Astrocyte of the spinal cord (primary cell): ENCODE results near the gene TRUB2.
A peak's percentile ranks its signal among the peaks of the same experiment; 100 is the strongest.
"Not testable (repeated sequence)": the region's sequence is repeated elsewhere in the genome, so short reads cannot be mapped to it uniquely, and the experiment has no call there.

Source experiments
- DNase-seq: peaks from one replicate; pipeline ENCODE4 v3.0.0; 2011; ENCODE audit warnings: low read depth, low spot score
- H3K4me3 ChIP-seq: 2 replicates; pipeline ENCODE4 v1.5.1; 2011; ENCODE audit warnings: low read depth, mild to moderate bottlenecking, low read length, moderate library complexity
- CTCF ChIP-seq: IDR thresholded peaks from 2 replicates; pipeline ENCODE4 v1.5.1; 2012; ENCODE audit warnings: low read depth, mild to moderate bottlenecking, low read length, inconsistent platforms
- in situ Hi-C: cut with HindIII; loops from 2 replicates; pipeline ENCODE4 v1.10.0; 2017; ENCODE audit warnings: low sequenced_read_pairs

TRUB2 gene

GRCh38 chr9:128280084-128280622, 42.1 kb downstream of the TRUB2 start:
- no peak overlapping the region for H3K4me3 ChIP-seq
- no peak for TF ChIP-seq CTCF
- no peak for DNase-seq
- in situ Hi-C loops, result no loop called here

- DNase-seq, in situ Hi-C loops, H3K4me3 ChIP-seq: not testable (repeated sequence)
These were observed 42.9 kb downstream of the TRUB2 start for GRCh38 chr9:128279088-128280073.

- in situ Hi-C loops, result no loop called here
- peak; percentile 25 for DNase-seq
- TF ChIP-seq CTCF, result no peak
- peak overlapping the region; percentile 92 for H3K4me3 ChIP-seq
These were observed 45.5 kb downstream of the TRUB2 start for GRCh38 chr9:128276574-128277270.

- peak; percentile 99 for DNase-seq
- in situ Hi-C loops, result no loop called here
- peak within 1 kb of the TSS; percentile 92 for H3K4me3 ChIP-seq
These were observed 46.2 kb downstream of the TRUB2 start, which contains the start of gene SWI5 for GRCh38 chr9:128276008-128276573. Gene SWI5 (plus strand): TSS chr9:128276276.

GRCh38 chr9:128275198-128276007, 46.8 kb downstream of the TRUB2 start, which contains the start of gene GOLGA2:
Gene GOLGA2 (minus strand): TSS chr9:128276007. CDS start chr9:128275976, 31 bp downstream.
- peak; percentile 42 for DNase-seq
- peak within 1 kb of the TSS; percentile 92 for H3K4me3 ChIP-seq
- TF ChIP-seq CTCF, result no peak
- in situ Hi-C loops, result no loop called here

More at GRCh38 chr9:128276008-128276573, 46.2 kb downstream of the TRUB2 start, which contains the start of gene SWI5:
- TF ChIP-seq CTCF, result no peak

GRCh38 chr9:128274245-128274644, 48.0 kb downstream of the TRUB2 start:
- in situ Hi-C loops, result no loop called here
- DNase-seq, result no peak
- H3K4me3 ChIP-seq, result peak overlapping the region; percentile 92
- no peak for TF ChIP-seq CTCF
